Thyroid gland (tissue), 4 donors: ENCODE measurements around the gene BCR.

Source experiments
- POLR2A ChIP-seq, 2 donors: fragments of 450-650 bp; IDR thresholded peaks; one replicate each; pipeline ENCODE4 v1.6.1; 2017; ENCODE audit warnings: antibody characterized with exemption in 2 of 2, mild to moderate bottlenecking in 2 of 2, moderate library complexity in 1 of 2
- TF ChIP-seq, protein P1 (sequence below), 6 experiments: fragments of 200-600 bp in 3 of 6; fragments of 450-650 bp in 3 of 6; sonication (generic) in 3 of 6; IDR thresholded peaks; one replicate each; pipeline ENCODE4 v1.5.1; 2016 to 2019; ENCODE audit warnings: antibody characterized with exemption in 6 of 6, mild to moderate bottlenecking in 2 of 6, inconsistent platforms in 1 of 6, moderate library complexity in 1 of 6

DNA sequence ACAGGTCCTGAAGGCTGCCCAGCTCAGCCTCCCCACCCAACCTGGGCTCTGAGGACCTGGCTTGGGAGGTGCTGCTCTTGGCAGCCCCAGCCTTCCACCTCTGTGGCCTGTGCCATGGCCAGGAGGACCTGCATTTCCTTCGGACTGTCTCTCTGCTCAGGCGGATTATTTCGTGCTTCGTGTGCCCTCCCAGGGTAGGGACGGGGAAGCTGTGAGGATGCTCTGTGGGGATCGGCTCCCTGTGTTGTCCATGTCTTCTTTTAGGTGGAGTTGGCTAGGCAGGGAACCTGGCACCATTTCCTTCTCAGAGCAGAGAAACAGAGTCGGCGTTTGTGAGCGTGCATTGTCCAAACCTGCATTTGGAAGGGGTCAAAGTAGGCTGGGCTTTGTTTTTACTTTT is 34.1 kb downstream of the BCR start:
- TF ChIP-seq, protein P1, sequence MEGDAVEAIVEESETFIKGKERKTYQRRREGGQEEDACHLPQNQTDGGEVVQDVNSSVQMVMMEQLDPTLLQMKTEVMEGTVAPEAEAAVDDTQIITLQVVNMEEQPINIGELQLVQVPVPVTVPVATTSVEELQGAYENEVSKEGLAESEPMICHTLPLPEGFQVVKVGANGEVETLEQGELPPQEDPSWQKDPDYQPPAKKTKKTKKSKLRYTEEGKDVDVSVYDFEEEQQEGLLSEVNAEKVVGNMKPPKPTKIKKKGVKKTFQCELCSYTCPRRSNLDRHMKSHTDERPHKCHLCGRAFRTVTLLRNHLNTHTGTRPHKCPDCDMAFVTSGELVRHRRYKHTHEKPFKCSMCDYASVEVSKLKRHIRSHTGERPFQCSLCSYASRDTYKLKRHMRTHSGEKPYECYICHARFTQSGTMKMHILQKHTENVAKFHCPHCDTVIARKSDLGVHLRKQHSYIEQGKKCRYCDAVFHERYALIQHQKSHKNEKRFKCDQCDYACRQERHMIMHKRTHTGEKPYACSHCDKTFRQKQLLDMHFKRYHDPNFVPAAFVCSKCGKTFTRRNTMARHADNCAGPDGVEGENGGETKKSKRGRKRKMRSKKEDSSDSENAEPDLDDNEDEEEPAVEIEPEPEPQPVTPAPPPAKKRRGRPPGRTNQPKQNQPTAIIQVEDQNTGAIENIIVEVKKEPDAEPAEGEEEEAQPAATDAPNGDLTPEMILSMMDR (IDR thresholded peaks at IDR 0.05): no peak
- no peak for TF ChIP-seq POLR2A (IDR thresholded peaks at IDR 0.05)
